ENCODE measurements around the gene SCFD2.
"Not testable (repeated sequence)": the region's sequence is repeated elsewhere in the genome, so short reads cannot be mapped to it uniquely, and the experiment has no call there.

SCFD2 gene

DNA sequence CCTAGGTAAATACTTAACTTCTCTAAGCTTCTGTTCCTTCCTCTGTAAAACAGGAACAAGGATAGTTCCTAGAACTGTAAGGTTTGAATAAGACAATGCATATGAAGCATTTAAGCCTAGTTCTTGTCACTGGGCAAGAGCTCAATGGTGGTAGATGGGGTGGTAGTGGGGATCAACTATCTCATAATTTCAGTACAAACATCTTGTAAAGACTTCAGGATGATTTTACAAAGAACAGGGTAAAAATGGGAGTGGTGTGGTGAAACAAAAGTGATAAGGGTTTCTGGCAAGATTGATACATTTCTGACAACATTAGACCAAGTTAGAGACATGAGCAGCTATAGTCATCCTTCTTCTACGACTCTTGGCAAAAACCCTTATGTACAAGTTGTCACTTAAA lies 137.8 kb downstream of the SCFD2 start:
- Histone ChIP-seq H3K27me3 (ENCODE audit: insufficient read depth, low read length, poor library complexity) (no peaks in the 10 kb centered on the region), H3K36me3 (ENCODE audit: insufficient read depth, low read length) (no peaks in the 10 kb centered on the region), H3K4me3 (ENCODE audit: low read depth in 1 of 2, low read length in 2 of 2) (no peak overlapping the region), H3K4me2 (ENCODE audit: insufficient read depth, low read length) (no peak overlapping the region), H4K20me1 (ENCODE audit: insufficient read depth, low read length) (no peaks in the 10 kb centered on the region), H3K27ac (ENCODE audit: low read length) (no peak overlapping the region), H3K4me1 (ENCODE audit: insufficient read depth, low read length) (no peaks in the 10 kb centered on the region), H3K79me2 (ENCODE audit: insufficient read depth, low read length) (no peaks in the 10 kb centered on the region), H3K9me3 (ENCODE audit: insufficient read depth, low read length, severe bottlenecking) (no peaks in the 10 kb centered on the region), H2AFZ (ENCODE audit: low read depth, low read length) (no peak overlapping the region), H3K9ac (ENCODE audit: low read depth, low read length) (no peak overlapping the region)
- TF ChIP-seq, protein P1, sequence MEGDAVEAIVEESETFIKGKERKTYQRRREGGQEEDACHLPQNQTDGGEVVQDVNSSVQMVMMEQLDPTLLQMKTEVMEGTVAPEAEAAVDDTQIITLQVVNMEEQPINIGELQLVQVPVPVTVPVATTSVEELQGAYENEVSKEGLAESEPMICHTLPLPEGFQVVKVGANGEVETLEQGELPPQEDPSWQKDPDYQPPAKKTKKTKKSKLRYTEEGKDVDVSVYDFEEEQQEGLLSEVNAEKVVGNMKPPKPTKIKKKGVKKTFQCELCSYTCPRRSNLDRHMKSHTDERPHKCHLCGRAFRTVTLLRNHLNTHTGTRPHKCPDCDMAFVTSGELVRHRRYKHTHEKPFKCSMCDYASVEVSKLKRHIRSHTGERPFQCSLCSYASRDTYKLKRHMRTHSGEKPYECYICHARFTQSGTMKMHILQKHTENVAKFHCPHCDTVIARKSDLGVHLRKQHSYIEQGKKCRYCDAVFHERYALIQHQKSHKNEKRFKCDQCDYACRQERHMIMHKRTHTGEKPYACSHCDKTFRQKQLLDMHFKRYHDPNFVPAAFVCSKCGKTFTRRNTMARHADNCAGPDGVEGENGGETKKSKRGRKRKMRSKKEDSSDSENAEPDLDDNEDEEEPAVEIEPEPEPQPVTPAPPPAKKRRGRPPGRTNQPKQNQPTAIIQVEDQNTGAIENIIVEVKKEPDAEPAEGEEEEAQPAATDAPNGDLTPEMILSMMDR (IDR thresholded peaks at IDR 0.05; ENCODE audit: borderline replicate concordance, extremely low read depth, low read length, poor library complexity, severe bottlenecking) = no peak
- TF ChIP-seq EZH2 (IDR thresholded peaks at IDR 0.05; ENCODE audit: borderline replicate concordance, low read depth, low read length, severe bottlenecking) = no peak
- no peak for DNase-seq
- no peak for ATAC-seq (ENCODE audit: insufficient read depth, low read depth)

DNA sequence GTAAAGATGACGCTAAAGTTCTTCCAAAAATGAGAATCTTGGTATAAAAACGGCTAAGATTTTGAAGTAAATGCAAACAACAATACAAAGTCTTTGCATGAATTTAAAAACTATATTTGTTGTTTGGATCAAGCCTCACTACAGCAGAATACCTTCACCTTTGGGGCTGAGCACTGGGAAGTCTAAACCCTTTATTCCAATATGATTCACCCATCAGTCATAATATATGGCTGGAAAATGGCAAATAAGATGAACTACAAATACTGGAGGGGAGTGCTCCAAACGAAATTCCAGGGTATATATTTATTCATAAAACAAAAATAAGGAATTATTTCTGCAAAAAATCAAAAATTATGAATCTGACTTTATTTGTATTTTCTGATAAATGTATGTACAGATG lies 138.4 kb downstream of the SCFD2 start:
- Histone ChIP-seq H3K9ac (ENCODE audit: low read depth, low read length) (no peak overlapping the region), H3K79me2 (ENCODE audit: insufficient read depth, low read length) (no peaks in the 10 kb centered on the region), H3K4me3 (ENCODE audit: low read depth in 1 of 2, low read length in 2 of 2) (no peak overlapping the region), H3K4me1 (ENCODE audit: insufficient read depth, low read length) (no peaks in the 10 kb centered on the region), H3K9me3 (ENCODE audit: insufficient read depth, low read length, severe bottlenecking) (no peaks in the 10 kb centered on the region), H2AFZ (ENCODE audit: low read depth, low read length) (no peak overlapping the region), H4K20me1 (ENCODE audit: insufficient read depth, low read length) (no peaks in the 10 kb centered on the region), H3K27ac (ENCODE audit: low read length) (no peak overlapping the region), H3K27me3 (ENCODE audit: insufficient read depth, low read length, poor library complexity) (no peaks in the 10 kb centered on the region), H3K36me3 (ENCODE audit: insufficient read depth, low read length) (no peaks in the 10 kb centered on the region), H3K4me2 (ENCODE audit: insufficient read depth, low read length) (no peak overlapping the region)
- DNase-seq (no peak), ATAC-seq (ENCODE audit: insufficient read depth, low read depth) (no peak)
- TF ChIP-seq, protein P1 (IDR thresholded peaks at IDR 0.05; ENCODE audit: borderline replicate concordance, extremely low read depth, low read length, poor library complexity, severe bottlenecking) = no peak
- TF ChIP-seq EZH2 (IDR thresholded peaks at IDR 0.05; ENCODE audit: borderline replicate concordance, low read depth, low read length, severe bottlenecking) = no peak

- no peaks in the 10 kb centered on the region for H3K79me2 ChIP-seq (ENCODE audit: insufficient read depth, low read length)
- DNase-seq (no peak), ATAC-seq (ENCODE audit: insufficient read depth, low read depth) (no peak)
- peaks cover 2% of the 10 kb centered on the region; the same call in 1 of the 2 replicates for H3K36me3 ChIP-seq (ENCODE audit: insufficient read depth, low read length)
- no peak overlapping the region for H3K4me2 ChIP-seq (ENCODE audit: insufficient read depth, low read length)
- H3K4me3 ChIP-seq (ENCODE audit: low read depth in 1 of 2, low read length in 2 of 2) = no peak overlapping the region
- H3K9me3 ChIP-seq (ENCODE audit: insufficient read depth, low read length, severe bottlenecking) = no peaks in the 10 kb centered on the region
- no peaks in the 10 kb centered on the region for H3K4me1 ChIP-seq (ENCODE audit: insufficient read depth, low read length)
- no peak for TF ChIP-seq EZH2 (IDR thresholded peaks at IDR 0.05; ENCODE audit: borderline replicate concordance, low read depth, low read length, severe bottlenecking)
- TF ChIP-seq, protein P1 (IDR thresholded peaks at IDR 0.05; ENCODE audit: borderline replicate concordance, extremely low read depth, low read length, poor library complexity, severe bottlenecking) = no peak
- no peaks in the 10 kb centered on the region for H4K20me1 ChIP-seq (ENCODE audit: insufficient read depth, low read length)
- no peak overlapping the region for H2AFZ ChIP-seq (ENCODE audit: low read depth, low read length)
- H3K27me3 ChIP-seq (ENCODE audit: insufficient read depth, low read length, poor library complexity) = no peaks in the 10 kb centered on the region
- H3K27ac ChIP-seq (ENCODE audit: low read length) = no peak overlapping the region
- H3K9ac ChIP-seq (ENCODE audit: low read depth, low read length) = no peak overlapping the region
These were observed 143.9 kb downstream of the SCFD2 start for GRCh38 chr4:53221832-53222480.

DNA sequence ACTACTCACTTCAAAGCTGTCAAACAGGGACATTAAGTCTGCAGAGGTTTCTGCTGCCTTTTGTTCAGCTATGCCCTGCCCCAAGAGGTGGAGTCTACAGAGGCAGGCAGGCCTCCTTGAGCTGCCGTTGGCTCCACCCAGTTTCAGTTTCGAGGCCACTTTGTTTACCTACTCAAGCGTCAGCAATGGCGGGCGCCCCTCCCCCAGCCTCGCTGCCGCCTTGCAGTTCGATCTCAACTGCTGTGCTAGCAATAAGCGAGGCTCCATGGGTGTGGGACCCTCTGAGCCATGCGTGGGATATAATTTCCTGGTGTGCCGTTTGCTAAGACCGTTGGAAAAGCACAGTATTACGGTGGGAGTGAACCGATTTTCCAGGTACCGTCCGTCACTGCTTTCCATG lies 146.7 kb downstream of the SCFD2 start:
- H3K79me2 ChIP-seq (ENCODE audit: insufficient read depth, low read length); H3K4me3 ChIP-seq (ENCODE audit: low read depth in 1 of 2, low read length in 2 of 2); H3K27me3 ChIP-seq (ENCODE audit: insufficient read depth, low read length, poor library complexity); H3K4me1 ChIP-seq (ENCODE audit: insufficient read depth, low read length); ATAC-seq (ENCODE audit: insufficient read depth, low read depth); H2AFZ ChIP-seq (ENCODE audit: low read depth, low read length); H3K9me3 ChIP-seq (ENCODE audit: insufficient read depth, low read length, severe bottlenecking); H4K20me1 ChIP-seq (ENCODE audit: insufficient read depth, low read length); DNase-seq; H3K4me2 ChIP-seq (ENCODE audit: insufficient read depth, low read length); H3K9ac ChIP-seq (ENCODE audit: low read depth, low read length); H3K36me3 ChIP-seq (ENCODE audit: insufficient read depth, low read length); H3K27ac ChIP-seq (ENCODE audit: low read length): not testable (repeated sequence)

Measured in DND-41 (cell line).